ENCODE data around the gene EGFL8. TPM values are rescaled to one million over a fixed set of nuclear protein-coding genes. Genes with fewer than 3 reads are reported as not detected.

The EGFL8 gene
- total RNA-seq, 2 donors from 2014 or later: 12.2 to 19.5 TPM

GRCh38 chr6:32118782-32119628 is 45.4 kb upstream of the EGFL8 start:
- 17% methylated on average over 17 of the region's 17 CpGs for WGBS
- Histone ChIP-seq H3K9me3 (no peaks in the 10 kb centered on the region), H3K4me1 (replicated peaks) (no peaks in the 10 kb centered on the region), H3K27me3 (replicated peaks; ENCODE audit: insufficient read depth) (no peaks in the 10 kb centered on the region), H3K4me3 (no peak overlapping the region), H3K27ac (peak overlapping the region; percentile 47 to 52), H3K36me3 (peaks cover 23 to 28% of the 10 kb centered on the region in 2 donors)
- peak; percentile 84 for DNase-seq (ENCODE audit: low spot score)
- intact Hi-C loops (cut with DNase I): loop anchor here (1.0 to 2.0 kb wide), 2 partner anchors 35 to 76 kb away; partner anchors contain the start of gene PPT2
- peak; percentile 63 to 96 (median 92) for TF ChIP-seq CTCF (IDR thresholded peaks at IDR 0.05)
- TF ChIP-seq POLR2A (IDR thresholded peaks at IDR 0.05): no peak
- peak; percentile 73 for TF ChIP-seq POLR2AphosphoS5 (IDR thresholded peaks at IDR 0.05)

GRCh38 chr6:32120573-32121059 is 43.8 kb upstream of the EGFL8 start:
- no peaks in the 10 kb centered on the region for H3K27me3 ChIP-seq (replicated peaks; ENCODE audit: insufficient read depth)
- no peak for DNase-seq (ENCODE audit: low spot score)
- intact Hi-C loops (cut with DNase I): no loop called here
- H3K27ac ChIP-seq: no peak overlapping the region
- TF ChIP-seq CTCF (IDR thresholded peaks at IDR 0.05) (no peak), POLR2A (IDR thresholded peaks at IDR 0.05) (no peak), POLR2AphosphoS5 (IDR thresholded peaks at IDR 0.05) (no peak)
- no peaks in the 10 kb centered on the region for H3K4me1 ChIP-seq (replicated peaks)
- H3K36me3 ChIP-seq: peaks cover 23 to 27% of the 10 kb centered on the region in 2 donors
- no peaks in the 10 kb centered on the region for H3K9me3 ChIP-seq
- WGBS: 98% methylated on average over 12 of the region's 12 CpGs
- H3K4me3 ChIP-seq: no peak overlapping the region

- no peak overlapping the region for H3K4me3 ChIP-seq
- peaks cover 12 to 17% of the 10 kb centered on the region in 2 donors for H3K36me3 ChIP-seq
- intact Hi-C loops (cut with DNase I): no loop called here
- no peak for TF ChIP-seq POLR2AphosphoS5 (IDR thresholded peaks at IDR 0.05)
- TF ChIP-seq POLR2A (IDR thresholded peaks at IDR 0.05): no peak
- TF ChIP-seq CTCF (IDR thresholded peaks at IDR 0.05): no peak
- H3K27me3 ChIP-seq (replicated peaks; ENCODE audit: insufficient read depth): no peaks in the 10 kb centered on the region
- no peak overlapping the region for H3K27ac ChIP-seq
- peaks cover 13% of the 10 kb centered on the region for H3K4me1 ChIP-seq (replicated peaks)
- DNase-seq (ENCODE audit: low spot score): no peak
- no peaks in the 10 kb centered on the region for H3K9me3 ChIP-seq
- 82% methylated on average over 4 of the region's 4 CpGs for WGBS
Observed at GRCh38 chr6:32123681-32124080, 40.7 kb upstream of the EGFL8 start.

- intact Hi-C loops (cut with DNase I): no loop called here
- peak overlapping the region; percentile 67 to 96 for H3K4me3 ChIP-seq
- DNase-seq (ENCODE audit: low spot score): no peak
- H3K4me1 ChIP-seq (replicated peaks): peaks cover 22% of the 10 kb centered on the region
- no peak for TF ChIP-seq CTCF (IDR thresholded peaks at IDR 0.05)
- TF ChIP-seq POLR2A (IDR thresholded peaks at IDR 0.05): no peak
- TF ChIP-seq POLR2AphosphoS5 (IDR thresholded peaks at IDR 0.05): no peak
- H3K27ac ChIP-seq: peak overlapping the region; percentile 89 to 94
- H3K9me3 ChIP-seq: no peaks in the 10 kb centered on the region
- WGBS: 45% methylated on average over 8 of the region's 8 CpGs
- H3K27me3 ChIP-seq (replicated peaks; ENCODE audit: insufficient read depth): no peaks in the 10 kb centered on the region
- H3K36me3 ChIP-seq: peaks cover 0 to 2% of the 10 kb centered on the region in 2 donors
Observed at GRCh38 chr6:32126880-32127279, 37.5 kb upstream of the EGFL8 start.

GRCh38 chr6:32127409-32127716 is 37.0 kb upstream of the EGFL8 start:
- H3K4me1 ChIP-seq (replicated peaks): peaks cover 22% of the 10 kb centered on the region
- intact Hi-C loops (cut with DNase I): no loop called here

More at GRCh38 chr6:32127409-32127716, 37.0 kb upstream of the EGFL8 start:
- no peak for DNase-seq (ENCODE audit: low spot score)
- Histone ChIP-seq H3K27me3 (replicated peaks; ENCODE audit: insufficient read depth) (no peaks in the 10 kb centered on the region), H3K9me3 (no peaks in the 10 kb centered on the region), H3K27ac (peak overlapping the region; percentile 89 to 94), H3K36me3 (no peaks in the 10 kb centered on the region), H3K4me3 (peak overlapping the region; percentile 67 to 96)
- WGBS: 3% methylated on average over 9 of the region's 9 CpGs
- TF ChIP-seq CTCF (IDR thresholded peaks at IDR 0.05) (no peak), POLR2A (IDR thresholded peaks at IDR 0.05) (no peak), POLR2AphosphoS5 (IDR thresholded peaks at IDR 0.05) (no peak)

All from prostate gland (tissue), 2 donors.